GM18517 (cell line): ENCODE results near the gene CHAF1B.

Source experiments
- ATAC-seq: cut with Tn5 transposase; IDR thresholded peaks from one replicate; pipeline ENCODE4 v1.9.1; 2021; ENCODE audit warnings: mild to moderate bottlenecking, moderate library complexity; ENCODE audit not compliant: unreplicated experiment

Gene CHAF1B

DNA sequence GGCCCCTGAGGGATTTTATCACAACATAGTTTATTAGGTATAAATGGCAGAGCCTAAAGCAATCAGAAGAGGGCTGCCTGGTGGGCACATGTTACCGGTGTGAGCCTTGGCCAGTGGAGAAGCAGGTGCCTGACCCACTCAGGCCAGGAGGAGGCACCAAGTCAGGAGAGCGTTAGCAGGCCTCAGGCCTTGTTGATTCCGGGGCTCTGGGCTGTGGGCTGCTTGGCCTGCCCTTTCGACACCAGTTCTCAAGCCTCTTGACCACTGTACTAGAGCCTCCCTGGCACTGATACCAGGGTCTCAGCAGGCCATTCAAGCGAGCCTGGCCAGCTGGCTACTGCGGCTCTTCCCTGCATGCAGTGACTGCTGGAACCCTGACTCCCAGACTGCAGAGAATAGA is 73.9 kb downstream of the CHAF1B start:
- ATAC-seq: no peak

GRCh38 chr21:36460866-36461265 is 75.7 kb downstream of the CHAF1B start:
- ATAC-seq: no peak

GRCh38 chr21:36461277-36461917 is 76.2 kb downstream of the CHAF1B start:
- no peak for ATAC-seq

DNA sequence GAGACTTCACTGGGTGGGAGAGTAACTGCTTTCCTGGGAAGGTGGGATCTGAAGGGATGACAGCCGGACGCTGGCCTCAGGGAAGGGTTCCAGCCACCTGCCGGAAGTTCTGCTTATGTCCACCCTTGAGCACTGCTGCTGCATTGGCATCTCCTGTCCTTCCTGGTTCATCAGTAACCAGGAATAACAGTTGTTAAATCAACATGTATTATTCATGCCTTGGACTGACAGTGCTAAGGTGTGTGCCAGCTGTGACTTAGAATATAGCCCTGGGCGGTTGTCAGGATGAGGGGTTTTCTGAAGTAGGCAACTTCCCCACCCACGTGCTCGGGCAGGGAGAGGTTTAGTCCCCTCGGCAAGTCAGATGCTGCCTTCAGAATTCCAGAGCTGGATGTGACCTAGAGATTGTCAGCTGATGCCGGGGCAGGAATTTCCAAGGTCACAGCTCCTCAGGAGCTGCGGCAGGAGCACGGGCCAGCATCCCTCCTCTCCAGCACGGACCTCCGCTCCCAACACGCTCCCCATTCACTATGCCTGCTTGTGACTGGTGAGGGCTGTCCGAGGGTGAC is 76.8 kb downstream of the CHAF1B start:
- ATAC-seq: no peak

DNA sequence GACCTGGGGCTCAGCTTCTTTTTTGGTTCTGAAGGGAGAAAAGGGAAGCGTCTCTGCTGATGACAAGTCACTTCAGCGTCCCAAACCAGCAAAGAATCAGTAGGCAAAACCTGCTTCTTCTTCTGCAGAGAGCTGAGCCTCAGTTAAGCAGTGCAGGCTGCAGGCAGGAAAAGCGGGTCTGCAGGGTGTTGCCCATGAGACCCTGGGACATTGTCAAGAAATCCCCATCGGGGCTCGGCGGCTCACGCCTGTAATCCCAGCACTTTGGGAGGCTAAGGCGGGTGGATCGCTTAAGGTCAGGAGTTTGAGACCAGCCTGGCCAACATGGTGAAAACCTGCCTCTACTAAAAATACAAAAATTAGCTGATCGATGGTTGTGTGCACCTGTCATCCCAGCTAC is 78.0 kb downstream of the CHAF1B start:
- ATAC-seq: no peak

DNA sequence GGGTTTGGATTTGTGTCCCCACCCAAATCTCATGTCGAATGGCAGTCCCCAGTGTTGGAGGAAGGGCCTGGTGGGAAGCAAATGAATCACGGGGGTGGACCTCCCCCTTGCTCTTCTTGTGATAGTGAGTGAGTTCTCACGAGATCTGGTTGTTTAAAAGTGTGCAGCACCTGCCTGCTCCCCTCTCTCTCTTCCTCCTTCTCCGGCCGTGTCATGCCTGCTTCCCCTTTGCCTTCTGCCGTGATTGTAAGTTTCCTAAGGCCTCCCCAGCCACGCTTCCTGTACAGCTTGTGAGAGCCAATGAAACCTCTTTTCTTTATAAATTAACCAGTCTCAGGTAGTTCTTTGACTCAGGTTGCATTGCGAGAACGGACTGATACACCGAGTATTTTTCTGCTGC is 78.8 kb downstream of the CHAF1B start:
- ATAC-seq: no peak

DNA sequence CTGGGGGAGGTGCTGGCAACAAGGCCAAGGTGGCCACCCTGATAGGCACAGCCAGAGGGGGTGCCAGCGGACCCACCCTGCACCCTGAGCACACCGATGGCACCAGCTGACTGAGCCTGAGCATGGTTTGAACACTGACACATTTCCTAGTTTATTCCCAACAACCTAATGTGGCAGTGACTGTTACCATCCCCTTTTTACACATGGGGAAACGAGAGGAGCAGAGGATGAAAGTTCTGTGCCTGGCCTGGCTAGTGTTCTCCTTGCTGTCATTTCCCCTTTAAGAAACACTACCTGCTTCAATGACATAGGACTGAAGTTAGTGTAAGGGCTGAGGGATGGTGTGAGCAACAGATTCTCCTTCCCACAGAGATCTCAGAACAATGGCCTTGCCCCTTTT is 79.4 kb downstream of the CHAF1B start:
- no peak for ATAC-seq

DNA sequence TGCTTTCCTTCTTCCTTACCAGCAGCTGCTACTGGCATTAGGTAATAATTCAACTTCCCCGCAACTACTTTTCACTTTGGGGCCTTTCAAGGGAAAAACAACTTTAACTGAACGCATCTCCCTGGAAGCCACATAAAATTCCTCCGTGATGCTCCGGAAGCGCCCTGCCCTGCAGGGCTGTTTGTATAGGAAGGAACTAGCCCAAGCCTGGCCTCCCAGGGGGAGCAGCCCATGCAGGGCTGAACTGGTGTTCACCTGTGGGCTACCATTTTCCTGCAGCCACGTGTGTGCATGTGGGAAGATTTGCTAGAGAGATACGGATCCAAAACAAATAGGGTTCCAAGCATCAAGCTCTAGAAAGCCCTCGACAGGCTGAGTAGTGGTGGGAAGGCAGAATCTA is 80.3 kb downstream of the CHAF1B start:
- no peak for ATAC-seq

DNA sequence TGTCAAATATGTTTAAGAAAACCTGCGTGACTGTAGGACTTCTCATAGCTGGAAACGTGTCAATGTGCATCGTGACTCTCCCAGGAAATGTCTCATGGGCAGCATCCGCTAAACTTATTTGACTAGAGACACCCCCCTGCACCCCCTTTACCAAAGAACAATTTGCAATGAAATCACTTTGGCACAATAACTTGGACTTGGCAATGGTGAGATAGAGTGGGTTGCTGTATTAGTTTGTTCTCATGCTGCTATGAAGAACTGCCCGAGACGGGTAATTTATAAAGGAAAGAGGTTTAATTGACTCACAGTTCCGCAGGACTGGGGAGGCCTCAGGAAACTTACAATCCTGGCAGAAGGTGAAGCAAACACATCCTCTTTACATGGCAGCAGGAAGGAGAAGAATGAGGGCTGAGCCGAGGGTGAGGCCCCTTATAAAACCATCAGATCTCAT is 80.9 kb downstream of the CHAF1B start:
- ATAC-seq: no peak
